HUES48 (cell line): ENCODE results near the gene ZNF804A.
A peak's percentile ranks its signal among the peaks of the same experiment; 100 is the strongest.

Source experiments
- H3K27ac ChIP-seq: one replicate; pipeline ENCODE4 v1.7.0; 2013; ENCODE audit warnings: low read depth, low read length, inconsistent platforms
- H3K27me3 ChIP-seq: 2 replicates; pipeline ENCODE4 v1.6.1; 2013; ENCODE audit warnings: mild to moderate bottlenecking, low read length; ENCODE audit not compliant: control insufficient read depth, insufficient read depth
- H3K36me3 ChIP-seq: 2 replicates; pipeline ENCODE4 v1.6.1; 2013; ENCODE audit warnings: low read length; ENCODE audit not compliant: control insufficient read depth, insufficient read depth
- H3K4me1 ChIP-seq: 2 replicates; pipeline ENCODE4 v1.6.1; 2013; ENCODE audit warnings: mild to moderate bottlenecking, low read length; ENCODE audit not compliant: control insufficient read depth, insufficient read depth
- H3K4me3 ChIP-seq: 2 replicates; pipeline ENCODE4 v1.5.1; 2013; ENCODE audit warnings: mild to moderate bottlenecking, low read depth, low read length
- H3K9ac ChIP-seq: 2 replicates; pipeline ENCODE4 v1.6.1; 2013; ENCODE audit warnings: mild to moderate bottlenecking, low read depth, low read length, moderate library complexity
- H3K9me3 ChIP-seq: 2 replicates; pipeline ENCODE4 v1.6.1; 2013; ENCODE audit warnings: low read length; ENCODE audit not compliant: control insufficient read depth, insufficient read depth

The ZNF804A gene

DNA sequence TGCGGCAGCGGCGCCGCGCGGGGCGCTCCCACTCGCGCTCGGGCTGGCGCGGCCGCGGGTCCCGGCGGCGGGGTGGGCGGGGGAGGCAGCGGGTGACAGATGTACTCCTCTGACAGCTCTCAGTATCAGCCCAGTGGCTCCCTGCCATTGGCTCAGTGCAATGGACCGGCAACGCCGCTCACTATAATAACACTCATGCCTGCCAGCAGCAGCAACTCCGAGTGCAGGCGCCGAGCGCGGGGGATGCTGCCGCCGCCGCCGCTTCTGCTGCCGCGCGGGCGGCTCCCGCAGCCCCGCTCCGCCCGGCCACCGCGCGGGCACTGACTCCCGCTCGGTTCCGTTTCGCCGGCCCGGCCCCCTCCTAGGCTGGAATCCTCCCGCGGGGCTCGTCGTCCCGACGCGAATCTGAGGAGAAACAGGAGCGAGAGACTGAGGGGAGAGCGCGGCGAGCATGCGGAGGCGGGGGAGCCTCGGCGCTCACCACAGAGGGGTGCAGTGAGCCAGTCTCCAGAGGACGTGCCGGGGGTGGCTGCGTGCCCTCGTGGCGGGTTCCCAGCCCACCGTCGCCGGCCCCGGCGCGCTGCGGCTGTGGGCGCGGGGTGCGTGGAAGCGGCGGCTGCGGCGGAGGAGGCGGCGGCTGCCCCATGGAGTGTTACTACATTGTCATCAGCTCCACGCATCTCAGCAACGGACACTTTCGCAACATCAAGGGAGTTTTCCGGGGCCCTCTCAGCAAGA lies at the start of gene ZNF804A:
ZNF804A (plus strand) TSS at position 214 of the 738 bp plus-strand sequence; CDS start at position 645, 431 bp downstream.
- Histone ChIP-seq H3K9ac (no peak within 1 kb of the TSS), H3K27ac (peak within 1 kb of the TSS; percentile 21), H3K27me3 (peaks cover 48% of the 10 kb centered on the region), H3K4me1 (peaks cover 12% of the 10 kb centered on the region; the same call in 1 of the 2 replicates), H3K4me3 (peak within 1 kb of the TSS; percentile 63), H3K36me3 (no peaks in the 10 kb centered on the region), H3K9me3 (no peaks in the 10 kb centered on the region)

DNA sequence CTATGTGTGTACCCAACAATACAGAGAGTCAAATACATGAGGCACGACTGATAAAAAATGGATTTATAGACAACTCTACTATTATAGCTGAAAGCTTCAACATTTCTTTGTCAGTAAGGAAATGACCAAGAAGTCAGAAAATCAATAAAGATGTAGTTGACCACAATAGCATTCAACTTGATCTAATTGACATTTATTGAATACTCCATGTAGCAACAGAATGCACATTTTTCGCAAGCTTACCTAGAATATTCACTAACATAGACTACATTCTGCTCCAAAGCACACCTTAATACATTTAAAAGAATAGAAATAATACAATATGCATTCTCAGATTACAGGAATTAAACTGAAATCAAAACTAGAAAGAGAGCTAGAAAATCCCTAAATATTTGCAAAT lies 49.2 kb upstream of the ZNF804A start:
- H3K9me3 ChIP-seq, result peaks cover 10% of the 10 kb centered on the region
- H3K36me3 ChIP-seq, result no peaks in the 10 kb centered on the region
- no peaks in the 10 kb centered on the region for H3K27me3 ChIP-seq

DNA sequence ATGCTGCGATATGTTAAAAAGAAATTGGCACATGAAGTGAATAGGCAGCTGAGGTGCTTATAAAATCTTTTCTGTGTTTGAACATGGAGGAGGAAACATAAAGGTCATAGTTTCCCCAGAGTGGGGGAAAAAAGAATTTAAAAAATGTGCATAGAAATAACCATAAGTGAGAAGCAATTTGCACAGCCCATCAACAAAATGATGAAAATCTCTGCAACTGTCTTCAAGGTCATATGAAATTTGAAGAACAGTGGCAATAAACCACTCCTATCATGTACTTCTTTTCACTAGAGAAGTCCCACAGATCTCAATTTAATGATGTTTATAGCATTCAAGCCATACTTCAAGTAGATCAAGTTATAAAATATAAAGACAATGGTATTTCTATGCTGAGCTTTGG lies 46.7 kb upstream of the ZNF804A start:
- Histone ChIP-seq H3K4me1 (no peaks in the 10 kb centered on the region), H3K27ac (no peak overlapping the region), H3K4me3 (no peak overlapping the region), H3K9me3 (peaks cover 10% of the 10 kb centered on the region), H3K36me3 (no peaks in the 10 kb centered on the region), H3K27me3 (no peaks in the 10 kb centered on the region), H3K9ac (no peak overlapping the region)

More for the DNA sequence above, 49.2 kb upstream of the ZNF804A start:
- no peaks in the 10 kb centered on the region for H3K4me1 ChIP-seq
- no peak overlapping the region for H3K9ac ChIP-seq
- no peak overlapping the region for H3K27ac ChIP-seq
- no peak overlapping the region for H3K4me3 ChIP-seq

DNA sequence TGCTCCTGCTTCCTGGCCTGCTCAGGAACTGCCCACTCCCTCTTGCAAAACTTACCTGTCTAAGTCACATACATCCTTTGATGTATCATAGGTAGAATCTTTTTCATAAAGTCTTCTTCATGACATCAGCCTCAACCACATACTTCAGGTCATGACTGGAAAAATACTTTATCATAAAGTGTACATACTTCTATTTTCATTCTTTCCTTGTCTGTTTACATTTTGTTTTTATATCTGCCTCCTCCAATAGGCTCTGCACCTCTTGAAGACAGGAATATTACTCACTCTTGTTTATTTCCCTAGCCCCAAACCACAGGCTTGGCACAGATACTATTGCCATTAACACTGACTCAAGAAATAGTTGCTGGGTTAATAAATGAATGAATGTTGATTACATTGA lies 43.6 kb upstream of the ZNF804A start:
- no peak overlapping the region for H3K9ac ChIP-seq
- H3K36me3 ChIP-seq, result no peaks in the 10 kb centered on the region
- H3K27me3 ChIP-seq, result no peaks in the 10 kb centered on the region
- no peak overlapping the region for H3K4me3 ChIP-seq
- H3K4me1 ChIP-seq, result no peaks in the 10 kb centered on the region
- H3K9me3 ChIP-seq, result peaks cover 3% of the 10 kb centered on the region
- no peak overlapping the region for H3K27ac ChIP-seq

DNA sequence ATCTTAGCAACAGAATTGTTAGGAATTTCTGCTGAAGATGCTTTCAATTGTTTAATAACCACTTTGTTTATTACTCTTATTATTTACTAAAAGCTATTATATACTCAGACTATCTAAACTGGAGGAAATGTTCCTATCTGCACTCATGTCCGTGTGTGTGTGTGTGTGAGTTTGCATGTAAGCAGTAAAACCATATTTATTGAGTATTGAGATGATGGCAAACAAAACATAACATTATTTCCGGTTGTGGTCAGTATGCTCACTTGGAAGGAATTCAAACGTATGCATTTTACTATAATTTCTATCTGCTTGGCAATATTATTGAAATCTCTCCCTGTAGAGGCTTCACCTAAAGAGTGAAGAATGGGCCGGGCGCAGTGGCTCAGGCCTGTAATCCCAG lies 43.0 kb upstream of the ZNF804A start:
- Histone ChIP-seq H3K27me3 (no peaks in the 10 kb centered on the region), H3K9ac (no peak overlapping the region), H3K27ac (no peak overlapping the region), H3K4me3 (no peak overlapping the region), H3K9me3 (no peaks in the 10 kb centered on the region), H3K36me3 (no peaks in the 10 kb centered on the region), H3K4me1 (no peaks in the 10 kb centered on the region)

DNA sequence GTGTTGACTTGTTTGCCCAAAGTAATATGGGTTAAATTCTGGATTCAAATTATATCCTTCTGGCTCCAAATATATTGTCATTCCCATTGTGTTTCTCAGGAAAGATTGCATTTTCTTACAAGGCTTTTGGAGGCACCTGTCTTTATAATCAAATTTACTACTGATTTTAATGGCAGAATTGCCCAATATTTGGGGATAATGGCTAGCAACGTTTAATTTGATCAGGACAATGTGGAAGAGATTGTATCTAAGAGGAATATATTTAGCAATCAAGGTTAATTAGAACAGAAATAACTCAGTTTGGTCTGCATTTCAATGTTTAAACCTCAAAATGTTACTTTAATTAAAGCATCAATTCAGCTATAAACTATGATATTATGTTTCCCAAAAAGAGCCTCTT lies 41.7 kb upstream of the ZNF804A start:
- Histone ChIP-seq H3K27ac (no peak overlapping the region), H3K27me3 (no peaks in the 10 kb centered on the region), H3K9me3 (no peaks in the 10 kb centered on the region), H3K4me1 (no peaks in the 10 kb centered on the region), H3K9ac (no peak overlapping the region), H3K36me3 (no peaks in the 10 kb centered on the region), H3K4me3 (no peak overlapping the region)

DNA sequence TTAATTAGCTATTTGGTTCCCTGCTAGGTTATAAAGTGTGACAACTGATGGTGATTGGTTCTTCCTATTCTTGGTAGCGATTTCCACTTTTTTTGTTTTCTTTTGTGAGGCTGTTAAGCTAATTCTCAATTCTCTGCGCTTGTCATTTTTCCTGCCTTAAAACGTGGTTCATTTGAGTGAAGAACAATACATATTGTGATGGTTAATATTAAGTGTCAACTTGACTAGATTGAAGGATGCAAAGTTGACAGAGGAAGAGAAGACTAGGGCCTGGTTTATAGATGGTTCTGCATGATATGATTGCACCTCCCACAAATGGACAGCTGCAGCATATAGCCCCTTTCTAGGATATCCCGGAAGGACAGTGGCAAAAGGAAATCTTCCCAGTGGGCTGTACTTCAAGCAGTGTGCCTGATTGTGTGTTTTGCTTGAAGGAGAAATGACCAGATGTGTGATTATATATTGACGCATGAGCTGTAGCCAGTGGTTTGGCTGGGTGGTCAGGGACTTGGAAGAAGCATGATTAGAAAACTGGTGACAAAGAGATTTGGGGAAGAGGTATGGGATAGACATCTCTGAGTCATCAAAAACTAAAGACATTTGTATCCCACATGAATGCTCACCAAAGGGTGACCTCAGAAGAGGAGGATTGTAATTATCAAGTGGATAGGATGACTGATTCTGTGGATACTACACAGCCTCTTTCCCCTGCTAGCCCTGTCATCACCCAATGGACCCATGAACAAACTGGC lies 39.4 kb upstream of the ZNF804A start:
- H3K36me3 ChIP-seq, result no peaks in the 10 kb centered on the region
- no peak overlapping the region for H3K4me3 ChIP-seq
- H3K9ac ChIP-seq, result no peak overlapping the region
- H3K4me1 ChIP-seq, result no peaks in the 10 kb centered on the region
- H3K27me3 ChIP-seq, result no peaks in the 10 kb centered on the region
- no peak overlapping the region for H3K27ac ChIP-seq
- no peaks in the 10 kb centered on the region for H3K9me3 ChIP-seq

DNA sequence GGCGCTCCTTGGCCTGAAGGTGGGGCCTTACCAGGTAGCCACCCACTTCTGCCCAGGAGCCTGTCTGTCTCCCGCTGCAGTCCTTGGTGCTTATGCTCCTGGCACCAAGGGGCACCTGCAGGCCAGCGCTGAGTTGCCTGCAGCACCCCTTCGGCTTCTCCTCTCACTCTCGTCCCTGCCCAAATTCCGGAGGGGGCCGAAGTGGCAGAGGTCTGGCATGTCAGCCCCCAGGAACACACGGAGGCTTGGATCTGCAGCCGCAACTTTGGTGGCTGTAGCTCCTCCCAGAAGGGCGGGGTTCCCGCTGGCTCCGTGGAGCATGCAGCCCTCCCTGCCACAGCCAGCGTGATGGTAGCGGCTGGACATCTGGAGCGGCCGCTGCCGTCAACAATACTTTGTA lies 37.7 kb upstream of the ZNF804A start:
- no peaks in the 10 kb centered on the region for H3K4me1 ChIP-seq

DNA sequence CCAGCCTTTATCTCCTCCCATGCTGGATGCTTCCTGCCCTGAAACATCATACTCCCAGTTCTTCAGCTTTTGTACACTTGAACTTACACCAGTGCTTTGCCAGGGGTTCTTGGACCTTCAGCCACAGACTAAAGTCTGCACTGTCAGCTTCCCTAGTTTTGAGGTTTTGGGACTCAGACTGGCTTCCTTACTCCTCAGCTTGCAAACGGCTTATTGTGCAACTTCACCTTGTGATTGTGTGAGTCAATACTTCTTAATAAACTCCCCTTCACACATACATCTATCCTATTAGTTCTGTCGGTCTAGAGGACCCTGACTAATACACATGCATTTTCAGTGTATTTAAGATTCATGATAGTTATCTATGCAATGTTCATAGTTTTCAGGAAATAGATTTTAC lies 35.8 kb upstream of the ZNF804A start:
- no peak overlapping the region for H3K27ac ChIP-seq
- no peaks in the 10 kb centered on the region for H3K27me3 ChIP-seq
- no peak overlapping the region for H3K4me3 ChIP-seq
- no peaks in the 10 kb centered on the region for H3K36me3 ChIP-seq
- no peak overlapping the region for H3K9ac ChIP-seq
- H3K9me3 ChIP-seq, result no peaks in the 10 kb centered on the region
- H3K4me1 ChIP-seq, result 0 out of 2 replicates have a peak, but pooled peaks cover 4% of the 10 kb centered on the region

More for the DNA sequence above, 37.7 kb upstream of the ZNF804A start:
- no peaks in the 10 kb centered on the region for H3K9me3 ChIP-seq
- H3K9ac ChIP-seq, result no peak overlapping the region
- no peak overlapping the region for H3K4me3 ChIP-seq
- H3K27ac ChIP-seq, result no peak overlapping the region
- no peaks in the 10 kb centered on the region for H3K36me3 ChIP-seq
- no peaks in the 10 kb centered on the region for H3K27me3 ChIP-seq

DNA sequence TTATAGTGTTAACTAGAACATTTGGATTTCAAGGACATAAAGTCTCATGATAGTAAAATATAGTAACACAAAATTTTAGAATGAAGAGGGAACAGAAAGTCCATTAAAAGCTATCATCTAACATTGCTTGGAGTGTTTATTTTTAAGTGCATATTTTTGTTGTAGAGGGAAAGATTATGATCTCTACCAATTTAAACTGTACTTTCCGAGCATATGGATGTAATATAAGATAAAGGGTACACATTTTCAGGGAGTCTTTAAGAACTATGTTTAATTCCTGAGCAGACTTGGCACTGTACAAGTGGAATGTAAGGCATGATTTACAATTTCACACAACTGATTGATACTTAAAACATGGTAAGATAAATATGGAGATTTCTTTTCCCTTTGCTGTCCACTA lies 34.2 kb upstream of the ZNF804A start:
- Histone ChIP-seq H3K4me1 (0 out of 2 replicates have a peak, but pooled peaks cover 4% of the 10 kb centered on the region), H3K27ac (no peak overlapping the region), H3K9ac (no peak overlapping the region), H3K9me3 (no peaks in the 10 kb centered on the region), H3K4me3 (no peak overlapping the region), H3K36me3 (no peaks in the 10 kb centered on the region), H3K27me3 (no peaks in the 10 kb centered on the region)

DNA sequence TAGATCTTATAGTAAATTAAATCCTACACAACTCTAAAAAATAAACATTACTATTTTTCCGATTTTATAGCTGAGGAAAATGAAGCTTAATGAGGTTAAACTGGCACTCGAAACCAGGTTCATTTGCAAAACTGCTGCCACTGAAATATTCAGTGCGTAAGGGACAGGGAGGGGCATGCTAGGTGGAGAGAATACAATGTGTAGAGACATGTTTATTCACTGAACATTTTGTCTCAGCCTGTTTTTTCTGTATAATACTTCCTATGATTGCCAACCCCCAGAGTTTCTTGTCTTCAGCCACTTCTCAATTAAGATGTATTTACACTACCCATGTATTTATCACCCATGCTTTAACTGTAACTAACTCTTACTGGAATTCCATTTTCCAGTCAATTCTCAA lies 31.6 kb upstream of the ZNF804A start:
- H3K4me1 ChIP-seq, result 0 out of 2 replicates have a peak, but pooled peaks cover 4% of the 10 kb centered on the region
- H3K27ac ChIP-seq, result no peak overlapping the region
- no peaks in the 10 kb centered on the region for H3K36me3 ChIP-seq
- no peaks in the 10 kb centered on the region for H3K27me3 ChIP-seq
- no peaks in the 10 kb centered on the region for H3K9me3 ChIP-seq
- H3K4me3 ChIP-seq, result no peak overlapping the region
- no peak overlapping the region for H3K9ac ChIP-seq
